ENCODE data around the gene TMEM269.

- no peak for TF ChIP-seq EZH2 (IDR thresholded peaks at IDR 0.05; ENCODE audit: borderline replicate concordance, insufficient read depth, low read depth, low read length, poor library complexity, severe bottlenecking)
- TF ChIP-seq, protein P1, sequence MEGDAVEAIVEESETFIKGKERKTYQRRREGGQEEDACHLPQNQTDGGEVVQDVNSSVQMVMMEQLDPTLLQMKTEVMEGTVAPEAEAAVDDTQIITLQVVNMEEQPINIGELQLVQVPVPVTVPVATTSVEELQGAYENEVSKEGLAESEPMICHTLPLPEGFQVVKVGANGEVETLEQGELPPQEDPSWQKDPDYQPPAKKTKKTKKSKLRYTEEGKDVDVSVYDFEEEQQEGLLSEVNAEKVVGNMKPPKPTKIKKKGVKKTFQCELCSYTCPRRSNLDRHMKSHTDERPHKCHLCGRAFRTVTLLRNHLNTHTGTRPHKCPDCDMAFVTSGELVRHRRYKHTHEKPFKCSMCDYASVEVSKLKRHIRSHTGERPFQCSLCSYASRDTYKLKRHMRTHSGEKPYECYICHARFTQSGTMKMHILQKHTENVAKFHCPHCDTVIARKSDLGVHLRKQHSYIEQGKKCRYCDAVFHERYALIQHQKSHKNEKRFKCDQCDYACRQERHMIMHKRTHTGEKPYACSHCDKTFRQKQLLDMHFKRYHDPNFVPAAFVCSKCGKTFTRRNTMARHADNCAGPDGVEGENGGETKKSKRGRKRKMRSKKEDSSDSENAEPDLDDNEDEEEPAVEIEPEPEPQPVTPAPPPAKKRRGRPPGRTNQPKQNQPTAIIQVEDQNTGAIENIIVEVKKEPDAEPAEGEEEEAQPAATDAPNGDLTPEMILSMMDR (IDR thresholded peaks at IDR 0.05), result no peak
Observed at GRCh38 chr1:42736571-42737200, 48.1 kb upstream of the TMEM269 start.

All from B cell (primary cell).